Activated naive CD4-positive, alpha-beta T cell treated with anti-CD3 and anti-CD28 coated beads, Interleukin-2, amount 10 ng/mL, durations not matched to agents 7 days and 5 days (primary cell): Measurements from ENCODE around the gene FIZ1.
"Not testable (repeated sequence)": the region's sequence is repeated elsewhere in the genome, so short reads cannot be mapped to it uniquely, and the experiment has no call there.

Experiments
- CTCF ChIA-PET: fragments of 350-600 bp; sonication (Branson Sonifier 250); formaldehyde crosslinking; loops from one replicate; lab custom pipeline; 2021; ENCODE audit warnings: antibody characterized with exemption; lab: Charles Lee
- DNase-seq: peaks from one replicate; pipeline ENCODE4 v3.0.0-alpha.2; 2020
- H3K27ac Mint-ChIP-seq: one replicate; pipeline ENCODE4 v1.8.0; 2021; ENCODE audit warnings: mild to moderate bottlenecking, moderate library complexity, mixed read lengths
- H3K27me3 Mint-ChIP-seq: one replicate; pipeline ENCODE4 v1.8.0; 2021; ENCODE audit warnings: mild to moderate bottlenecking, mixed read lengths
- H3K36me3 Mint-ChIP-seq: one replicate; pipeline ENCODE4 v1.8.0; 2021; ENCODE audit warnings: mixed read lengths
- H3K4me1 Mint-ChIP-seq: one replicate; pipeline ENCODE4 v1.8.0; 2021; ENCODE audit warnings: mixed read lengths
- H3K4me3 Mint-ChIP-seq: one replicate; pipeline ENCODE4 v1.8.0; 2021; ENCODE audit warnings: mild to moderate bottlenecking, moderate library complexity, mixed read lengths
- H3K9me3 Mint-ChIP-seq: one replicate; pipeline ENCODE4 v1.8.0; 2021; ENCODE audit warnings: mixed read lengths

FIZ1 gene

GRCh38 chr19:55578761-55579747 lies 20.3 kb downstream of the FIZ1 start:
- H3K4me1 Mint-ChIP-seq: peaks cover 15% of the 10 kb centered on the region
- no peaks in the 10 kb centered on the region for H3K9me3 Mint-ChIP-seq
- CTCF ChIA-PET: no interaction called here
- peaks cover 5% of the 10 kb centered on the region for H3K27me3 Mint-ChIP-seq
- H3K4me3 Mint-ChIP-seq: peak overlapping the region; percentile 79
- H3K27ac Mint-ChIP-seq: peak overlapping the region; percentile 78
- no peak for DNase-seq
- H3K36me3 Mint-ChIP-seq: peaks cover 9% of the 10 kb centered on the region

DNA sequence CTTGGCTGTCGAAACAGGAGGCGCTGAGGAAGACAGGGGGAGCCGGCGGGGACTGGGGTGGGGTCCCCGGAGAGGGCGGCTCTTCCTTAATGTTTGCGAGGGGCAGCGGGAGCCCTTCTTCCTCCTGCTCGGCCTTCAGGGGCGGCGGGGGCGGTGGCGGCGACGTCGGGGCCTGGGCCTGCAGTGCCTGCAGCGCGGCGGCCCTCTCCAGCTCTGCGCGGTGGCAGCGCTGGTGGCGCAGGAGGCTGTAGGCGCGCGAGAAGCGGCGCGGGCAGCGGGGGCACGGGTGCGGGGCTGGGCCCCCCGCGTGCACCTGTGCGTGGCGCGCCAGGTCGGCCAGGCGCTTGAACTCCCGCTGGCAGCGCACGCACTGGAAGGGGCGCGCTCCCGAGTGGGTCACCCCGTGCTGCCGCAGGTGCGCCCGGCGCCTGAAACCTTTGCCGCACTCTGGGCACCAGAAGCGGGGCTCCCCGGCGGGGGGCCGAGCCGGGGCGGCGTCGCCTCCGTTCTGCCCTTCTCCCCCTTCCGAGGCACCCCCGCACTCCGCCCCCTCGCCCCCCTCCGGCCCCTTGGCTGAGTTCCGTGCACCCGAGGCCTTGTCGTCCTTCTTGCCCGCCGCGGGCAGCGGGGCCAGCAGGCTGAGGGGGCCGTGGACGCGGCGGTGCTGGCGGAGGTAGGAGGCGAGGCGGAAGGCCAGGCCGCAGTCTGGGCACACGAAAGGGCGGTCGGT lies 21.1 kb downstream of the FIZ1 start:
- Mint-ChIP-seq H3K4me3 (no peak overlapping the region), H3K9me3 (no peaks in the 10 kb centered on the region), H3K4me1 (peaks cover 15% of the 10 kb centered on the region), H3K27me3 (peaks cover 5% of the 10 kb centered on the region), H3K36me3 (peaks cover 9% of the 10 kb centered on the region), H3K27ac (no peak overlapping the region)
- CTCF ChIA-PET: interaction anchor here (0.7 kb wide), 1 partner anchor 54 kb away, joined by 3 read pairs; no protein-coding TSS in a partner anchor
- no peak for DNase-seq

DNA sequence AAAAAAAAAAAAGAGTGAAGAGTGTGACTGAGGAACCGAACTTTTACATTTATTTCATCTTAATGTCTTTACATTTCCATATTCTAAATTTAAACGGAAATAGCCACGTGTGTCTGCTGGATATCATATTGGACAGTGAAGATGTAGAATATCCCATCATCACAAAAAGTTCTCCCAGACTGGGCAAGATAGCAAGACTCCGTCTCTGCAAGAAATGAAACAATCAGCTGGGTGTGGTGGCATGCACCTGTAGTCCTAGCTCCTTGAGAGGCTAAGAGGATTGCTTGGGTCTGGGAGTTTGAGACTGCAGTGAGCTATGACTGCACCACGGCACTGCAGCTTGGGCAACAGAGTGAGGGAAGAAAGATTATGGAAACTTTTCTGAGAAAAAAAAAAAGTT lies 22.6 kb downstream of the FIZ1 start:
- peaks cover 12% of the 10 kb centered on the region for H3K4me1 Mint-ChIP-seq
- peak overlapping the region; percentile 15 for H3K4me3 Mint-ChIP-seq
- peak overlapping the region; percentile 46 for H3K27ac Mint-ChIP-seq
- H3K36me3 Mint-ChIP-seq: peaks cover 9% of the 10 kb centered on the region
- CTCF ChIA-PET: no interaction called here
- H3K27me3 Mint-ChIP-seq: peaks cover 9% of the 10 kb centered on the region
- no peak for DNase-seq
- H3K9me3 Mint-ChIP-seq: no peaks in the 10 kb centered on the region

DNA sequence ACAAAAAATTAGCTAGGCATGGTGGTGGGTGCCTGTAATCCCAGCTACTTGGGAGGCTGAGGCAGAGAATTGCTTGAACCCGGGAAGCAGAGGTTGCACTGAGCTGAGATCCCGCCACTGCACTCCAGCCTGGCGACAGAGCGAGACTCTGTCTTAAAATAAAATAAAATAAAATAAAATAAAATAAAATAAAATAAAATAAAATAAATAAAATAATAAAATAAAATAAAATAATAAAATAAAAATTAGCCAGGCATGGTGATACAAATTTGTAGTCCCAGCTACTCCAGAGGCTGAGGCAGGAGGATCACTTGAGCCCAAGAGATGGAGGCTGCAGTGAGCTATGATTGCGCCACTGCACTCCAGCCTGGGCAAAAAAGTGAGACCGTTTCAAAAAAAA lies 25.4 kb downstream of the FIZ1 start:
- DNase-seq, H3K27ac Mint-ChIP-seq, H3K9me3 Mint-ChIP-seq, H3K27me3 Mint-ChIP-seq, H3K36me3 Mint-ChIP-seq, H3K4me1 Mint-ChIP-seq, H3K4me3 Mint-ChIP-seq: not testable (repeated sequence)
- CTCF ChIA-PET: interaction anchor here (1.6 kb wide), 1 partner anchor 10 kb away, joined by 3 read pairs; no protein-coding TSS in a partner anchor

GRCh38 chr19:55569477-55569876 lies 29.8 kb downstream of the FIZ1 start:
- DNase-seq, CTCF ChIA-PET, H3K36me3 Mint-ChIP-seq: not testable (repeated sequence)

GRCh38 chr19:55567708-55568328 lies 31.5 kb downstream of the FIZ1 start:
- Mint-ChIP-seq H3K36me3 (no peaks in the 10 kb centered on the region), H3K9me3 (no peaks in the 10 kb centered on the region), H3K4me1 (no peaks in the 10 kb centered on the region), H3K27ac (no peak overlapping the region), H3K4me3 (no peak overlapping the region), H3K27me3 (peaks cover 16% of the 10 kb centered on the region)
- CTCF ChIA-PET: no interaction called here
- no peak for DNase-seq

More at GRCh38 chr19:55569477-55569876, 29.8 kb downstream of the FIZ1 start:
- H3K27ac Mint-ChIP-seq, H3K4me3 Mint-ChIP-seq, H3K9me3 Mint-ChIP-seq, H3K4me1 Mint-ChIP-seq: not testable (repeated sequence)
- peaks cover 16% of the 10 kb centered on the region for H3K27me3 Mint-ChIP-seq

DNA sequence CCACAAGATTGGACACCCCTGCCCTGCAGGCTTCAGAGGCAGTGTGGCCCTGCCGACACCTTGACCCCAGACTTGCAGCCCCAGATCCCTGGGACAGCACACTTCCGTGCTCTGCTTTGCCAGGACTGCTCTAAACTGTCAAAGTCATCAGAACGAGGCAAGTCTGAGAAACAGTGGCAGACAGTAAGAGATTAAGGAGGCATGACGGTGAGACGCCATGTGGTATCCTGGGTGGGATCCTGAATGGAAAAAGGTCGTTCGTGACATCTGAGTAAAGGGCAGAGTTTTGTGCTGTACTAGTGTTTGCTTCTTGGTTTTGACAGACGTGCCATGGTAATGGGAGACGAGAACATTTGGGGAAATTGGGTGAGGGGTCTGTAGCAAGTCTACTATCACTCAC lies 32.5 kb downstream of the FIZ1 start:
- Mint-ChIP-seq H3K4me1 (no peaks in the 10 kb centered on the region), H3K36me3 (no peaks in the 10 kb centered on the region), H3K4me3 (no peak overlapping the region), H3K27ac (no peak overlapping the region), H3K9me3 (no peaks in the 10 kb centered on the region), H3K27me3 (peaks cover 11% of the 10 kb centered on the region)
- CTCF ChIA-PET: no interaction called here
- DNase-seq: no peak

DNA sequence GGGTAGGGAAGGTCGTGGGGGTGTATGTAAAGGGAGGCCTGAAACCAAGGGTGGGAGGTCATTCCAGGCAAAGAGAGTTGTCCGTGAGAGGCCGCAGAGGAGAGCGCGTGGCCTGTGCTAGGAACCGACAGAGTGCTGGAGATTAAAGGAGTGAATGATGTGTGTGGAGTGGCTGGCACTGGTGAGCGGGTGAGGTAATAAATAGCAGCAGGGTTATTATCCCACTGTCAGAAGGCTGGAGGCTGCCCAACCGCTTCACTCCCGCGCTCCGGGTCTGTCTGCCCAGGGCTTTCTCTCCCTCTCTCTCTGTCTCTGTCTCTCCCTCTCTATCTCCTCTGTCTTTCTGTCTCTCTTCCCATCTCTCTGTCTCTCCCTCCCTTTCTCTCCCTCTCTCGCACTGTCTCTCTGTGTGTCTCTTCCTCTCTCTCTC lies 36.0 kb downstream of the FIZ1 start:
- no peak for DNase-seq
- H3K4me3 Mint-ChIP-seq: no peak overlapping the region

GRCh38 chr19:55559684-55560083 lies 39.6 kb downstream of the FIZ1 start:
- H3K27ac Mint-ChIP-seq: no peak overlapping the region
- no peak for DNase-seq
- H3K36me3 Mint-ChIP-seq: no peaks in the 10 kb centered on the region
- H3K4me1 Mint-ChIP-seq: no peaks in the 10 kb centered on the region
- H3K9me3 Mint-ChIP-seq: no peaks in the 10 kb centered on the region
- CTCF ChIA-PET: no interaction called here
- no peak overlapping the region for H3K4me3 Mint-ChIP-seq
- H3K27me3 Mint-ChIP-seq: peaks cover 14% of the 10 kb centered on the region

More for the DNA sequence above, 36.0 kb downstream of the FIZ1 start:
- CTCF ChIA-PET: no interaction called here
- H3K36me3 Mint-ChIP-seq: no peaks in the 10 kb centered on the region
- peaks cover 25% of the 10 kb centered on the region for H3K27me3 Mint-ChIP-seq
- H3K9me3 Mint-ChIP-seq: no peaks in the 10 kb centered on the region
- H3K27ac Mint-ChIP-seq: no peak overlapping the region
- no peaks in the 10 kb centered on the region for H3K4me1 Mint-ChIP-seq

- CTCF ChIA-PET: interaction anchor here (0.6 to 1.1 kb wide), 2 partner anchors 51 to 138 kb away, joined by 3 to 4 read pairs; partner anchors contain the start of gene ZNF865
- Mint-ChIP-seq H3K4me3 (no peak overlapping the region), H3K36me3 (no peaks in the 10 kb centered on the region), H3K27ac (no peak overlapping the region), H3K9me3 (no peaks in the 10 kb centered on the region), H3K4me1 (no peaks in the 10 kb centered on the region), H3K27me3 (peaks cover 13% of the 10 kb centered on the region)
- no peak for DNase-seq
Measured at GRCh38 chr19:55554741-55555152, 44.6 kb downstream of the FIZ1 start.

DNA sequence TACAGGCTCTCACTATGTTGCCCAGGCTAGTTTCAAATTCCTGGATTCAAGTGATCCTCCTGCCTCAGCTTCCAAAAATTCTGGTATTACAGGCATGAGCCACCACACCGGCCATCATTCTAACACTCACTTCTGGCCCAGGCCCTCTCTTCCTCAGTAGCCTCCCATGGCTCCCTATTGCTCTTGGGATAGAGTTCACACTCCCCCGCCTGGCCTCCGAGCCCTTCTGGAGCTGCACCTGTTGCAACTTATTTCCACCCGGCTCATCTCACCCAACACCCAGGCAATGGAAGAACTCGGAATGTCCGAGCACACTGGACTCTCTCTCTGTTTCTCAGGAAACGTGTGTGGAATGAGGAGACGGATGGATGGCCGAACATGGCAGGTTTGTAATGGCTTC lies 45.0 kb downstream of the FIZ1 start:
- H3K9me3 Mint-ChIP-seq: no peaks in the 10 kb centered on the region
- H3K4me1 Mint-ChIP-seq: no peaks in the 10 kb centered on the region
- no peak overlapping the region for H3K27ac Mint-ChIP-seq
- no peak overlapping the region for H3K4me3 Mint-ChIP-seq
- no peaks in the 10 kb centered on the region for H3K36me3 Mint-ChIP-seq
- peaks cover 13% of the 10 kb centered on the region for H3K27me3 Mint-ChIP-seq
- CTCF ChIA-PET: interaction anchor here (0.6 to 1.1 kb wide), 2 partner anchors 52 to 137 kb away, joined by 3 to 4 read pairs; partner anchors contain the start of gene ZNF865
- no peak for DNase-seq

- Mint-ChIP-seq H3K36me3 (no peaks in the 10 kb centered on the region), H3K27ac (no peak overlapping the region), H3K9me3 (no peaks in the 10 kb centered on the region), H3K4me1 (no peaks in the 10 kb centered on the region), H3K4me3 (no peak overlapping the region), H3K27me3 (peaks cover 13% of the 10 kb centered on the region)
- no peak for DNase-seq
- CTCF ChIA-PET: interaction anchor here (1.1 kb wide), 1 partner anchor 52 kb away, joined by 3 read pairs; the partner anchor contains the start of gene ZNF865
Measured at GRCh38 chr19:55553217-55554182, 45.8 kb downstream of the FIZ1 start.

GRCh38 chr19:55552620-55553019 lies 46.7 kb downstream of the FIZ1 start:
- H3K36me3 Mint-ChIP-seq: no peaks in the 10 kb centered on the region
- no peaks in the 10 kb centered on the region for H3K4me1 Mint-ChIP-seq
- peaks cover 17% of the 10 kb centered on the region for H3K27me3 Mint-ChIP-seq
- no peaks in the 10 kb centered on the region for H3K9me3 Mint-ChIP-seq
- no peak for DNase-seq
- H3K4me3 Mint-ChIP-seq: no peak overlapping the region
- H3K27ac Mint-ChIP-seq: no peak overlapping the region
- CTCF ChIA-PET: interaction anchor here (0.5 kb wide), 1 partner anchor 411 kb away, joined by 3 read pairs; no protein-coding TSS in a partner anchor
